A549 (cell line): ENCODE measurements around the gene AHCTF1. TPM values are rescaled to one million over a fixed set of nuclear protein-coding genes. Genes with fewer than 3 reads are reported as not detected.

ENCODE experiments used
- ATAC-seq, 2 experiments: fragments of 200-7000 bp in 1 of 2; fragments of >200 bp in 1 of 2; cut with Nextera tagmentation in 1 of 2; cut with Tn5 transposase in 1 of 2; 3 replicates each; pipeline versions ENCODE4 v1.8.0 to v1.9.1; 2018 to 2020; ENCODE audit warnings: mild to moderate bottlenecking in 1 of 2, moderate library complexity in 1 of 2
- CTCF ChIA-PET: fragments of 300-600 bp; sonication (Branson Sonifier 250); formaldehyde crosslinking; extraction: SDS; loops from one replicate; lab custom pipeline; 2021; ENCODE audit warnings: antibody characterized with exemption, inconsistent platforms; lab: Yijun Ruan, JAX
- POLR2A ChIA-PET: fragments of 350-600 bp; formaldehyde crosslinking; extraction: SDS; loops from one replicate; lab custom pipeline; 2021; ENCODE audit warnings: antibody characterized with exemption, inconsistent platforms; lab: Yijun Ruan, JAX
- DNase-seq, 2 experiments: peaks; one replicate each; pipeline versions ENCODE4 v3.0.0 to v3.0.0-alpha.2; 2011 to 2016; ENCODE audit warnings: low read depth in 1 of 2, low spot score in 1 of 2
- FAIRE-seq: peaks from 2 replicates; lab custom pipeline; 2011; peaks lifted over from hg19 to GRCh38; lab: Jason Lieb, UNC
- H3K27ac ChIP-seq, 2 experiments: fragments of >200 bp; sonication (Bioruptor Twin); formaldehyde crosslinking; 3 replicates each; pipeline ENCODE4 v1.5.1; 2016 to 2017
- H3K4me1 ChIP-seq: fragments of >200 bp; sonication (Bioruptor Twin); formaldehyde crosslinking; 3 replicates; pipeline ENCODE4 v1.6.1; 2016
- H3K4me2 ChIP-seq: fragments of >200 bp; sonication (Bioruptor Twin); formaldehyde crosslinking; 3 replicates; pipeline ENCODE4 v1.6.1; 2016
- H3K4me3 ChIP-seq: fragments of >200 bp; sonication (Bioruptor Twin); formaldehyde crosslinking; 3 replicates; pipeline ENCODE4 v1.5.1; 2016
- H3K9me3 ChIP-seq: fragments of >200 bp; sonication (Bioruptor Twin); formaldehyde crosslinking; 3 replicates; pipeline ENCODE4 v1.6.1; 2016
- BHLHE40 ChIP-seq: IDR thresholded peaks from 2 replicates; pipeline ENCODE4 v1.6.1; 2012; ENCODE audit warnings: low read depth, low read length, inconsistent platforms
- CEBPB ChIP-seq, 2 experiments: fragments of >200 bp in 1 of 2; sonication (Bioruptor Twin) in 1 of 2; formaldehyde crosslinking in 1 of 2; IDR thresholded peaks; 2 replicates each; pipeline ENCODE4 v1.6.1; 2012 to 2016
- E2F6 ChIP-seq: IDR thresholded peaks from 2 replicates; pipeline ENCODE4 v1.6.1; 2012; ENCODE audit warnings: low read depth, borderline replicate concordance
- EHF ChIP-seq: fragments of 250-450 bp; sonication (Bioruptor Pico); IDR thresholded peaks from 2 replicates; pipeline ENCODE4 v1.5.0; 2020; ENCODE audit warnings: mild to moderate bottlenecking
- EP300 ChIP-seq, 2 experiments: fragments of >200 bp; sonication (Bioruptor Twin); formaldehyde crosslinking; IDR thresholded peaks; 2 replicates in 1 of 2; 3 replicates in 1 of 2; pipeline ENCODE4 v1.6.1; 2016 to 2017
- HOXB13 ChIP-seq: fragments of 250-450 bp; sonication (Bioruptor Pico); IDR thresholded peaks from 2 replicates; pipeline ENCODE4 v1.5.0; 2020; ENCODE audit warnings: low read depth, mild to moderate bottlenecking, moderate library complexity
- KDM5A ChIP-seq: fragments of 200-600 bp; sonication (generic); IDR thresholded peaks from 2 replicates; pipeline ENCODE4 v1.6.1; 2016; ENCODE audit warnings: antibody characterized with exemption, mild to moderate bottlenecking
- MAFK ChIP-seq: fragments of 450-650 bp; IDR thresholded peaks from 2 replicates; pipeline ENCODE4 v1.6.1; 2014; ENCODE audit not compliant: partially characterized antibody
- MAZ ChIP-seq: fragments of 150-350 bp; IDR thresholded peaks from 2 replicates; pipeline ENCODE4 v1.6.1; 2014; ENCODE audit warnings: antibody characterized with exemption, low read depth, low read length, borderline replicate concordance
- MYC ChIP-seq: IDR thresholded peaks from 2 replicates; pipeline ENCODE4 v1.6.1; 2012; ENCODE audit warnings: mild to moderate bottlenecking, inconsistent platforms, low read length, improper control_type of control experiment, borderline replicate concordance
- NFE2L2 ChIP-seq: fragments of 150-350 bp; conservative IDR thresholded peaks from 2 replicates; pipeline ENCODE4 v1.6.1; 2014; ENCODE audit warnings: low read length
- PHF8 ChIP-seq: fragments of 200-600 bp; sonication (generic); IDR thresholded peaks from 2 replicates; pipeline ENCODE4 v1.6.1; 2016; ENCODE audit warnings: low read depth, mild to moderate bottlenecking, antibody characterized with exemption, moderate library complexity, borderline replicate concordance
- RFX5 ChIP-seq: fragments of 450-650 bp; IDR thresholded peaks from 2 replicates; pipeline ENCODE4 v1.7.1; 2014; ENCODE audit warnings: antibody characterized with exemption, mild to moderate bottlenecking, moderate library complexity
- SMC3 ChIP-seq: fragments of >200 bp; sonication (Bioruptor Twin); formaldehyde crosslinking; IDR thresholded peaks from 3 replicates; pipeline ENCODE4 v1.6.1; 2018; ENCODE audit warnings: inconsistent platforms
- ZNF302 ChIP-seq: fragments of 250-450 bp; sonication (Bioruptor Pico); IDR thresholded peaks from 2 replicates; pipeline ENCODE4 v1.9.0; 2021; ENCODE audit warnings: inconsistent platforms, mild to moderate bottlenecking, moderate library complexity
- WGBS: methylation state at CpG from one replicate; pipeline ENCODE4 v1.1.6; 2017; ENCODE audit errors: missing lambda C conversion rate; 5-methylcytosine and 5-hydroxymethylcytosine counted together
- polyA plus RNA-seq, 4 experiments: library from polyadenylated mRNA; depleted of rRNA in 3 of 4; stranded (reverse); fragments of >200 nt; fragmentation: RNase III in 1 of 4; extraction: RNeasy Plus Mini Kit Qiagen cat#74134 plus additional on column Dnase treatment in 1 of 4; gene quantifications; 2 replicates in 3 of 4; 3 replicates in 1 of 4; pipeline ENCODE4 v1.2.3, GENCODE V29; 2011 to 2017
- TF ChIP-seq, protein P1 (sequence below): IDR thresholded peaks from 2 replicates; pipeline ENCODE4 v1.6.1; 2012

AHCTF1 gene
- polyA plus RNA-seq, 2 of the 4 experiments (the other 2 are of a cell fraction): 27.0 to 44.7 TPM

GRCh38 chr1:246947255-246947654 lies 15.5 kb upstream of the AHCTF1 start:
- ChIA-PET CTCF (no interaction called here), POLR2A (no interaction called here)
- WGBS: 62% methylated on average over 7 of the region's 7 CpGs
- ATAC-seq: peak in 1 of 2 experiments; percentile 38; a peak in 1 of 6 replicates
- no peak for FAIRE-seq
- Histone ChIP-seq H3K4me1 (no peaks in the 10 kb centered on the region), H3K4me3 (no peak overlapping the region), H3K9me3 (no peaks in the 10 kb centered on the region; the same call in 2 of the 3 replicates), H3K27ac (no peak overlapping the region), H3K4me2 (no peak overlapping the region)
- peak; percentile 28 for TF ChIP-seq MAFK
- TF ChIP-seq SMC3: no peak
- no peak for DNase-seq

DNA sequence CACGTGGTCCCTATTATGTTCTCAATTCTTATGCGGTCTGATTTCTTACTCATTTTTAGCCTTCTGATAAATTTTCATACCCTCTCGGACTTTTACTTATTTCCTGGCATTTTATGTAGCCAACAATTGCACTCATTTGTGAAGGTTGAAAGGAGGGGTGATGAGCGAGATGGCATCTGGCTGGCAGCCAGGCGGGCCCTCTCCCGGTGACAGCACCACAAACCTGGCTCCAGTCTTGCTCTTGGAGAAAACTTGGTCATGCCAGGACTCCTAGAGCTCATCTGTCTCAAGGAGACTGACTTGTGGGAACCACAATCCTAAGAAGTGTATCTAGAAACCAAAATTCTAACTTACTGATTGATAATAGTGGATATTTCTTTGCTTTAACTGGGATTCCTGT lies 14.6 kb upstream of the AHCTF1 start:
- POLR2A ChIA-PET: no interaction called here
- Histone ChIP-seq H3K27ac (no peak overlapping the region), H3K4me3 (no peak overlapping the region), H3K9me3 (no peaks in the 10 kb centered on the region; the same call in 2 of the 3 replicates), H3K4me2 (no peak overlapping the region)
- no peak for ATAC-seq
- TF ChIP-seq MAZ: no peak
- TF ChIP-seq, all 56 proteins: peak for 0
- DNase-seq (no peak), FAIRE-seq (no peak)
- CTCF ChIA-PET: no interaction called here
- no peaks in the 10 kb centered on the region for H3K4me1 ChIP-seq
- 77% methylated on average over 6 of the region's 6 CpGs for WGBS

DNA sequence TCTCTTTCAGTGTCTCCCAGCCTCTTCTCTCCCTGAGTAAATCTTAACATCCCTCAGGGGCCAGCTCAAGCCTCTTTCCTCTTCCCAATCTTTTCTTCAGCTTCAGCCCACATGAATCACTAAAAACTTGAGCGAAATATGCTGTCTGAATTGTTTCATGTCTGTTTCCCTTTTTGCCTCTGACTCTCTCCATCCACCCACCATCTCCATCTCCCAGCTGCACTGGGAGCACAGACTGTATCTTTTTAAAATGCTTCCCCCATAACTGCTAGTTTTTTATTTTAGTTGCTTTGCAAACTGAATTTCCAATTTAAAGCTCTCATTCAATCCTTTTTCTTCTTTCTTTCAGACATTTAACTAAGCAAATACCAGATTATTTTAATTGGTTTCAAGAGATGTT lies 3.0 kb upstream of the AHCTF1 start:
- CTCF ChIA-PET: interaction anchor here (1.0 kb wide), 1 partner anchor 9 kb away, joined by 3 read pairs; no protein-coding TSS in a partner anchor
- FAIRE-seq (no peak), DNase-seq (no peak), ATAC-seq (no peak)
- TF ChIP-seq KDM5A (no peak), PHF8 (no peak), BHLHE40 (no peak), EP300 (IDR thresholded peaks at IDR 0.05) (no peak), CEBPB (IDR thresholded peaks at IDR 0.05) (no peak), RFX5 (no peak)
- no peak overlapping the region for H3K4me2 ChIP-seq
- H3K27ac ChIP-seq: no peak overlapping the region
- 50% methylated on average over 1 of the region's 1 CpG for WGBS
- POLR2A ChIA-PET: no interaction called here
- H3K4me3 ChIP-seq: no peak overlapping the region
- peaks cover 8% of the 10 kb centered on the region for H3K4me1 ChIP-seq
- no peaks in the 10 kb centered on the region for H3K9me3 ChIP-seq

GRCh38 chr1:246933893-246934292 lies 2.1 kb upstream of the AHCTF1 start:
- no peak for DNase-seq
- no peak for TF ChIP-seq ZNF302 (CRISPR knock-in tag)
- TF ChIP-seq NFE2L2: no peak
- TF ChIP-seq, protein P1, sequence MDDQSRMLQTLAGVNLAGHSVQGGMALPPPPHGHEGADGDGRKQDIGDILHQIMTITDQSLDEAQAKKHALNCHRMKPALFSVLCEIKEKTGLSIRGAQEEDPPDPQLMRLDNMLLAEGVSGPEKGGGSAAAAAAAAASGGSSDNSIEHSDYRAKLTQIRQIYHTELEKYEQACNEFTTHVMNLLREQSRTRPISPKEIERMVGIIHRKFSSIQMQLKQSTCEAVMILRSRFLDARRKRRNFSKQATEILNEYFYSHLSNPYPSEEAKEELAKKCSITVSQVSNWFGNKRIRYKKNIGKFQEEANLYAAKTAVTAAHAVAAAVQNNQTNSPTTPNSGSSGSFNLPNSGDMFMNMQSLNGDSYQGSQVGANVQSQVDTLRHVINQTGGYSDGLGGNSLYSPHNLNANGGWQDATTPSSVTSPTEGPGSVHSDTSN: no peak
- TF ChIP-seq HOXB13 (CRISPR knock-in tag): no peak
- TF ChIP-seq E2F6: no peak
- no peak for TF ChIP-seq EHF (CRISPR knock-in tag)
- TF ChIP-seq MYC: no peak
- TF ChIP-seq, all 56 proteins: peak for 0
- WGBS: 71% methylated on average over 2 of the region's 2 CpGs
- CTCF ChIA-PET: no interaction called here
- FAIRE-seq: no peak
- POLR2A ChIA-PET: no interaction called here
- no peak overlapping the region for H3K27ac ChIP-seq
- H3K4me3 ChIP-seq: no peak overlapping the region
- peaks cover 8% of the 10 kb centered on the region for H3K4me1 ChIP-seq
- H3K4me2 ChIP-seq: no peak overlapping the region
- no peaks in the 10 kb centered on the region for H3K9me3 ChIP-seq
- ATAC-seq: no peak

DNA sequence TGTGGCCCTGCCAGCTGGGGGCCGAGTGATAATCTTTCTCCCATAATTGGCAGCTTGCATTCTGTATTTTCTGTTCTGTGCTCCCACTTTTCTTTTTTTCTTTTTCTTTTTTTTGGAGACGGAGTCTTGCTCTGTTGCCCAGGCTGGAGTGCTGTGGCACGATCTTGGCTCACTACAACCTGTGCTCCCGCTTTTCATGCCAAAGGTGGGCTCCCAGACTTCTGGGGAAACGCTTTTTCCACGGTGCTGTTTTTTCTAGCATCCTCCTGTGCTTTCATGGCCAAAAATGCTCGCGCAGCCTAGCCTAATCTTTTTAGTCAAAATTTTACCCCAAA lies 585 bp upstream of the AHCTF1 start:
- CTCF ChIA-PET: no interaction called here

More for the DNA sequence above, 585 bp upstream of the AHCTF1 start:
- Histone ChIP-seq H3K4me3 (peak overlapping the region; percentile 87), H3K4me2 (peak overlapping the region; percentile 95), H3K9me3 (0 out of 3 replicates have a peak, but pooled peaks cover 3% of the 10 kb centered on the region), H3K27ac (peak overlapping the region; percentile 92 to 95), H3K4me1 (peaks cover 8% of the 10 kb centered on the region)
- POLR2A ChIA-PET: interaction anchor here (0.6 to 1.4 kb wide), 8 partner anchors 11 to 1894 kb away, joined by 3 to 5 read pairs (median 3); partner anchors contain the start of gene ZNF670
- ATAC-seq (peak in 1 of 2 experiments; percentile 13; a peak in 2 of 6 replicates), DNase-seq (no peak)
- TF ChIP-seq SMC3: no peak
- TF ChIP-seq, all 56 proteins: peak for 0
- WGBS: 21% methylated on average over 8 of the region's 8 CpGs
- no peak for FAIRE-seq
